HCT116 (cell line): ENCODE results near the gene SMARCB1. TPM values are rescaled to one million over a fixed set of nuclear protein-coding genes. Genes with fewer than 3 reads are reported as not detected.

Experiments used
- ATAC-seq: fragments of 200-7000 bp; cut with Tn5 transposase; 2 replicates; pipeline ENCODE4 v1.9.1; 2020; ENCODE audit warnings: mild to moderate bottlenecking, moderate library complexity
- BruUV-seq: library from RNA; stranded (reverse); fragments of 400-500 nt; replicated peaks from 2 replicates; lab custom pipeline; 2021; lab: Mats Ljungman, UMichigan
- CTCF ChIA-PET: fragments of 300-600 bp; sonication (Branson Sonifier 250); formaldehyde crosslinking; loops from one replicate; lab custom pipeline; 2021; ENCODE audit warnings: antibody characterized with exemption; lab: Charles Lee
- POLR2A ChIA-PET: fragments of 300-600, 350-600 bp; sonication (Branson Sonifier 250); formaldehyde crosslinking; loops from one replicate; lab custom pipeline; 2021; ENCODE audit warnings: antibody characterized with exemption; lab: Charles Lee
- RAD21 ChIA-PET, 2 experiments: fragments of 300-600 bp; sonication (Branson Sonifier 250); formaldehyde crosslinking; loops; one replicate each; lab custom pipeline; 2023; ENCODE audit warnings: low total read pairs in 2 of 2; ENCODE audit not compliant: uncharacterized antibody in 2 of 2, unreplicated experiment in 2 of 2, low non-redundant PET in 1 of 2; lab: Charles Lee
- DNase-seq: peaks from one replicate; pipeline ENCODE4 v3.0.0-alpha.2; 2010; ENCODE audit warnings: low read depth, low spot score
- H2AFZ ChIP-seq: fragments of 200-600 bp; shearing (Covaris generic), sonication (generic); 2 replicates; pipeline ENCODE4 v1.6.1; 2017; ENCODE audit warnings: low read depth, mixed run types, mixed read lengths, antibody characterized with exemption, low read length; ENCODE audit not compliant: poor library complexity, severe bottlenecking
- H3K27ac ChIP-seq: 2 replicates; pipeline ENCODE4 v1.5.1; 2012; ENCODE audit warnings: low read depth, low read length
- H3K27me3 ChIP-seq: fragments of 200-600 bp; sonication (generic); 2 replicates; pipeline ENCODE4 v1.6.1; 2016; ENCODE audit warnings: mixed run types, low read length, mixed read lengths; ENCODE audit not compliant: insufficient read depth
- H3K36me3 ChIP-seq, 2 experiments: fragments of 200-500 bp in 1 of 2; fragments of 200-600 bp in 1 of 2; sonication (Bioruptor generic) in 1 of 2; sonication (generic) in 1 of 2; 2 replicates each; pipeline versions ENCODE4 v1.5.1 to v1.6.1; 2014 to 2016; ENCODE audit warnings: low read length in 2 of 2, inconsistent platforms in 1 of 2, mixed read lengths in 1 of 2, mixed run types in 1 of 2; ENCODE audit not compliant: insufficient read depth in 2 of 2, control insufficient read depth in 1 of 2
- H3K4me1 ChIP-seq, 2 experiments: fragments of 200-600 bp in 1 of 2; sonication (generic) in 1 of 2; 2 replicates each; pipeline versions ENCODE4 v1.5.1 to v1.6.1; 2012 to 2017; ENCODE audit warnings: low read length in 2 of 2, inconsistent platforms in 1 of 2, mild to moderate bottlenecking in 1 of 2, mixed read lengths in 1 of 2, mixed run types in 1 of 2, moderate library complexity in 1 of 2; ENCODE audit not compliant: insufficient read depth in 2 of 2, control insufficient read depth in 1 of 2
- H3K4me2 ChIP-seq: fragments of 200-600 bp; sonication (generic); 2 replicates; pipeline ENCODE4 v1.6.1; 2017; ENCODE audit warnings: mixed run types, low read length, mixed read lengths
- H3K4me3 ChIP-seq, 2 experiments: fragments of 200-600 bp in 1 of 2; sonication (generic) in 1 of 2; replicated peaks in 1 of 2; 2 replicates each; pipeline ENCODE4 v1.5.1; 2011 to 2016; ENCODE audit warnings: low read length in 2 of 2, control low read depth in 1 of 2, low read depth in 1 of 2, mild to moderate bottlenecking in 1 of 2, mixed read lengths in 1 of 2, mixed run types in 1 of 2
- H3K79me2 ChIP-seq: fragments of 200-600 bp; sonication (generic); 2 replicates; pipeline ENCODE4 v1.6.1; 2017; ENCODE audit warnings: mild to moderate bottlenecking, mixed run types, low read length, moderate library complexity, mixed read lengths; ENCODE audit not compliant: insufficient read depth
- H3K9ac ChIP-seq: fragments of 200-600 bp; sonication (generic); 2 replicates; pipeline ENCODE4 v1.6.1; 2016; ENCODE audit warnings: low read length, mixed read lengths
- H3K9me2 ChIP-seq: fragments of 200-600 bp; sonication (generic), shearing (Covaris generic); 2 replicates; pipeline ENCODE4 v1.6.1; 2017; ENCODE audit warnings: mixed run types, mild to moderate bottlenecking, moderate library complexity; ENCODE audit not compliant: insufficient read depth
- H3K9me3 ChIP-seq, 2 experiments: fragments of 200-500 bp in 1 of 2; fragments of 200-600 bp in 1 of 2; sonication (Bioruptor generic) in 1 of 2; sonication (generic) in 1 of 2; 2 replicates each; pipeline ENCODE4 v1.6.1; 2014 to 2017; ENCODE audit warnings: low read length in 2 of 2, mixed read lengths in 2 of 2, inconsistent platforms in 1 of 2, low read depth in 1 of 2, mild to moderate bottlenecking in 1 of 2, mixed run types in 1 of 2, moderate library complexity in 1 of 2; ENCODE audit not compliant: control insufficient read depth in 1 of 2, insufficient read depth in 1 of 2
- H4K20me1 ChIP-seq: fragments of 200-600 bp; sonication (generic), shearing (Covaris generic); 2 replicates; pipeline ENCODE4 v1.6.1; 2017; ENCODE audit warnings: mixed run types, mild to moderate bottlenecking, moderate library complexity; ENCODE audit not compliant: insufficient read depth
- CBX3 ChIP-seq: IDR thresholded peaks from 2 replicates; pipeline ENCODE4 v1.6.1; 2012; ENCODE audit warnings: low read depth
- EGR1 ChIP-seq: IDR thresholded peaks from 2 replicates; pipeline ENCODE4 v1.6.1; 2012; ENCODE audit warnings: low read depth
- ELF1 ChIP-seq: IDR thresholded peaks from 2 replicates; pipeline ENCODE4 v1.6.1; 2012; ENCODE audit warnings: low read depth, borderline replicate concordance
- EZH2phosphoT487 ChIP-seq: fragments of 200-600 bp; IDR thresholded peaks from 2 replicates; pipeline ENCODE4 v1.6.1; 2018; ENCODE audit warnings: antibody characterized with exemption, borderline replicate concordance
- JUND ChIP-seq: IDR thresholded peaks from 2 replicates; pipeline ENCODE4 v1.6.1; 2012
- POLR2AphosphoS5 ChIP-seq: IDR thresholded peaks from 2 replicates; pipeline ENCODE4 v1.6.1; 2011; ENCODE audit warnings: mild to moderate bottlenecking, low read depth, low read length, moderate library complexity
- SIN3A ChIP-seq: IDR thresholded peaks from 2 replicates; pipeline ENCODE4 v1.6.1; 2012; ENCODE audit warnings: low read depth
- TCF7L2 ChIP-seq: IDR thresholded peaks from 2 replicates; pipeline ENCODE4 v1.7.0; 2011; ENCODE audit warnings: borderline replicate concordance, inconsistent platforms; ENCODE audit not compliant: insufficient read depth, insufficient read length; ENCODE audit errors: extremely low read depth
- YY1 ChIP-seq: IDR thresholded peaks from 2 replicates; pipeline ENCODE4 v1.6.1; 2011; ENCODE audit warnings: low read length, low read depth, moderate library complexity, mild to moderate bottlenecking; ENCODE audit not compliant: insufficient replicate concordance; ENCODE audit errors: extremely low read depth
- intact Hi-C: fragments of 100-400 bp; cut with micrococcal nuclease; formaldehyde crosslinking; loops from 2 replicates; pipeline ENCODE4 v1.10.0; 2022
- total RNA-seq: library from RNA; stranded (reverse); gene quantifications from one replicate; pipeline ENCODE4 v1.2.1, GENCODE V29; 2021; ENCODE audit not compliant: unreplicated experiment
- TF ChIP-seq, protein P1 (sequence below): IDR thresholded peaks from 2 replicates; pipeline ENCODE4 v1.6.1; 2012
- TF ChIP-seq, protein P2 (sequence below): IDR thresholded peaks from 2 replicates; pipeline ENCODE4 v1.6.1; 2012; ENCODE audit warnings: low read depth
- TF ChIP-seq, protein P3 (sequence below): IDR thresholded peaks from 2 replicates; pipeline ENCODE4 v1.6.1; 2012
- TF ChIP-seq, protein P4 (sequence below), 3 experiments: fragments of 200-600 bp in 1 of 3; sonication (generic) in 1 of 3; IDR thresholded peaks in 2 of 3; conservative IDR thresholded peaks in 1 of 3; 2 replicates each; pipeline ENCODE4 v1.5.1; 2012 to 2017; ENCODE audit warnings: low read depth in 2 of 3, low read length in 2 of 3, antibody characterized with exemption in 1 of 3, borderline replicate concordance in 1 of 3, control low read depth in 1 of 3, mild to moderate bottlenecking in 1 of 3, mixed read lengths in 1 of 3, mixed run types in 1 of 3, moderate library complexity in 1 of 3; ENCODE audit not compliant: insufficient read depth in 1 of 3

SMARCB1 gene
- total RNA-seq, 1 experiment from 2014 or later, result 101 TPM

DNA sequence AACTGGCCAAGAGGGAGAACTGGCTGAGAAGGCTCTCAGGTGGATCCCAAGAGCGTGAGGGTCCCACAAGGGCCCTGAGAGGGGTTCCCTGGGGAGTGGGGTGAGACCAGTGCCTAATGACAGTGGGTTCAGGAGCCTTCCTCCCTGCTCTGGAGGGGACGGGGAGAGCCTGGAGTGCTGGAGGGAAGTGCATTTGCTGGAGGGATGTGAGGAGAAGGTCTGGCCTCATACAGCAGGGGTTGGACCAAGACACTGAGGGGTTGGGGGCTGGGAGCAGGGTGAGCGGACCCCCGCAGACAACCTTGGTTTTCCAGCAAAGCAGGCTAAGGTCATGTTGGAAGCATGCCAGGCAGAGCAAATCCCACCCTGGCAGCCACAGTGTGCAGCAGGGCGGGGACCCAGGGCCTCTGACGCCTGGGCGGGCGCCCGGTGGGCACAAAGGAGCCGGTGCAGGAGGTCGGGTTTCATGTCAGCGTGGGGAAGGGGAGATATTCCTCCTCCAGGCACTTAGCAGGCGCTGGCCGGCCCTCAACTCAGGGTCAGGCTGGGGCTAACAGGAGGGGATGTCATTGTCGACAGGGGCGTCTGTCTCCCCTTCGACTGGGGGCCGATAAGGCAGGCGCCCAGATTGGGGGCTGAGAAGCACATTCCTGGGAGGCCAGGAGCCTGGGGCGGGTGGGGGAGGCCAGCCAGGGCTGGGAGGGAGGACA, 55.1 kb downstream of the SMARCB1 start:
- ChIA-PET CTCF (no interaction called here), POLR2A (no interaction called here), RAD21 (no interaction called here)
- ATAC-seq (no peak), DNase-seq (no peak)
- Histone ChIP-seq H3K36me3 (no peaks in the 10 kb centered on the region), H3K4me2 (no peak overlapping the region), H3K9ac (no peak overlapping the region), H3K9me2 (no peaks in the 10 kb centered on the region), H3K4me1 (no peaks in the 10 kb centered on the region), H3K9me3 (no peaks in the 10 kb centered on the region), H2AFZ (no peak overlapping the region), H3K79me2 (no peaks in the 10 kb centered on the region), H3K4me3 (no peak overlapping the region), H4K20me1 (no peaks in the 10 kb centered on the region), H3K27ac (no peak overlapping the region), H3K27me3 (no peaks in the 10 kb centered on the region)
- no TSS peak for BruUV-seq
- intact Hi-C loops, result loop anchor here (10.0 kb wide), 1 partner anchor 527 kb away; no protein-coding TSS in a partner anchor
- TF ChIP-seq POLR2AphosphoS5, result no peak
- no peak for TF ChIP-seq JUND
- TF ChIP-seq EGR1, result no peak
- TF ChIP-seq, protein P1, sequence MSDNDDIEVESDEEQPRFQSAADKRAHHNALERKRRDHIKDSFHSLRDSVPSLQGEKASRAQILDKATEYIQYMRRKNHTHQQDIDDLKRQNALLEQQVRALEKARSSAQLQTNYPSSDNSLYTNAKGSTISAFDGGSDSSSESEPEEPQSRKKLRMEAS, result no peak
- TF ChIP-seq YY1, result no peak
- no peak for TF ChIP-seq TCF7L2
- TF ChIP-seq, protein P2, sequence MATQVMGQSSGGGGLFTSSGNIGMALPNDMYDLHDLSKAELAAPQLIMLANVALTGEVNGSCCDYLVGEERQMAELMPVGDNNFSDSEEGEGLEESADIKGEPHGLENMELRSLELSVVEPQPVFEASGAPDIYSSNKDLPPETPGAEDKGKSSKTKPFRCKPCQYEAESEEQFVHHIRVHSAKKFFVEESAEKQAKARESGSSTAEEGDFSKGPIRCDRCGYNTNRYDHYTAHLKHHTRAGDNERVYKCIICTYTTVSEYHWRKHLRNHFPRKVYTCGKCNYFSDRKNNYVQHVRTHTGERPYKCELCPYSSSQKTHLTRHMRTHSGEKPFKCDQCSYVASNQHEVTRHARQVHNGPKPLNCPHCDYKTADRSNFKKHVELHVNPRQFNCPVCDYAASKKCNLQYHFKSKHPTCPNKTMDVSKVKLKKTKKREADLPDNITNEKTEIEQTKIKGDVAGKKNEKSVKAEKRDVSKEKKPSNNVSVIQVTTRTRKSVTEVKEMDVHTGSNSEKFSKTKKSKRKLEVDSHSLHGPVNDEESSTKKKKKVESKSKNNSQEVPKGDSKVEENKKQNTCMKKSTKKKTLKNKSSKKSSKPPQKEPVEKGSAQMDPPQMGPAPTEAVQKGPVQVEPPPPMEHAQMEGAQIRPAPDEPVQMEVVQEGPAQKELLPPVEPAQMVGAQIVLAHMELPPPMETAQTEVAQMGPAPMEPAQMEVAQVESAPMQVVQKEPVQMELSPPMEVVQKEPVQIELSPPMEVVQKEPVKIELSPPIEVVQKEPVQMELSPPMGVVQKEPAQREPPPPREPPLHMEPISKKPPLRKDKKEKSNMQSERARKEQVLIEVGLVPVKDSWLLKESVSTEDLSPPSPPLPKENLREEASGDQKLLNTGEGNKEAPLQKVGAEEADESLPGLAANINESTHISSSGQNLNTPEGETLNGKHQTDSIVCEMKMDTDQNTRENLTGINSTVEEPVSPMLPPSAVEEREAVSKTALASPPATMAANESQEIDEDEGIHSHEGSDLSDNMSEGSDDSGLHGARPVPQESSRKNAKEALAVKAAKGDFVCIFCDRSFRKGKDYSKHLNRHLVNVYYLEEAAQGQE, result no peak
- TF ChIP-seq EZH2phosphoT487, result no peak
- TF ChIP-seq, protein P3, sequence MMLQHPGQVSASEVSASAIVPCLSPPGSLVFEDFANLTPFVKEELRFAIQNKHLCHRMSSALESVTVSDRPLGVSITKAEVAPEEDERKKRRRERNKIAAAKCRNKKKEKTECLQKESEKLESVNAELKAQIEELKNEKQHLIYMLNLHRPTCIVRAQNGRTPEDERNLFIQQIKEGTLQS, result no peak
- TF ChIP-seq SIN3A, result no peak
- TF ChIP-seq ELF1, result no peak
- TF ChIP-seq, protein P4, sequence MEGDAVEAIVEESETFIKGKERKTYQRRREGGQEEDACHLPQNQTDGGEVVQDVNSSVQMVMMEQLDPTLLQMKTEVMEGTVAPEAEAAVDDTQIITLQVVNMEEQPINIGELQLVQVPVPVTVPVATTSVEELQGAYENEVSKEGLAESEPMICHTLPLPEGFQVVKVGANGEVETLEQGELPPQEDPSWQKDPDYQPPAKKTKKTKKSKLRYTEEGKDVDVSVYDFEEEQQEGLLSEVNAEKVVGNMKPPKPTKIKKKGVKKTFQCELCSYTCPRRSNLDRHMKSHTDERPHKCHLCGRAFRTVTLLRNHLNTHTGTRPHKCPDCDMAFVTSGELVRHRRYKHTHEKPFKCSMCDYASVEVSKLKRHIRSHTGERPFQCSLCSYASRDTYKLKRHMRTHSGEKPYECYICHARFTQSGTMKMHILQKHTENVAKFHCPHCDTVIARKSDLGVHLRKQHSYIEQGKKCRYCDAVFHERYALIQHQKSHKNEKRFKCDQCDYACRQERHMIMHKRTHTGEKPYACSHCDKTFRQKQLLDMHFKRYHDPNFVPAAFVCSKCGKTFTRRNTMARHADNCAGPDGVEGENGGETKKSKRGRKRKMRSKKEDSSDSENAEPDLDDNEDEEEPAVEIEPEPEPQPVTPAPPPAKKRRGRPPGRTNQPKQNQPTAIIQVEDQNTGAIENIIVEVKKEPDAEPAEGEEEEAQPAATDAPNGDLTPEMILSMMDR (IDR thresholded peaks at IDR 0.05 in 2 of 3, conservative IDR thresholded peaks at IDR 0.05 in 1 of 3; ENCODE audit: borderline replicate concordance in 1 of 3, insufficient read depth in 1 of 3, low read depth in 2 of 3, low read length in 2 of 3), result no peak
- no peak for TF ChIP-seq CBX3
